Loucy (cell line): ENCODE data around the gene EGLN1.

Source experiments
- H2AFZ ChIP-seq: fragments of 200-600 bp; sonication (generic); 2 replicates; pipeline ENCODE4 v1.6.0; 2016; ENCODE audit warnings: antibody characterized with exemption, mild to moderate bottlenecking, low read length, moderate library complexity
- H3F3A ChIP-seq: fragments of 200-600 bp; 2 replicates; pipeline ENCODE4 v1.6.0; 2016; ENCODE audit warnings: antibody characterized with exemption, low read depth, mild to moderate bottlenecking
- H3K27me3 ChIP-seq: fragments of 200-600 bp; sonication (generic); 2 replicates; pipeline ENCODE4 v1.6.1; 2014; ENCODE audit warnings: low read length, mild to moderate bottlenecking; ENCODE audit not compliant: insufficient read depth, poor library complexity, severe bottlenecking
- H3K36me3 ChIP-seq: fragments of 200-600 bp; sonication (generic); 2 replicates; pipeline ENCODE4 v1.6.1; 2016; ENCODE audit warnings: low read length; ENCODE audit not compliant: insufficient read depth
- H3K4me1 ChIP-seq: fragments of 200-600 bp; sonication (generic); 2 replicates; pipeline ENCODE4 v1.5.1; 2014; ENCODE audit warnings: low read length, mild to moderate bottlenecking; ENCODE audit not compliant: insufficient read depth, poor library complexity, severe bottlenecking
- H3K4me2 ChIP-seq: fragments of 200-600 bp; sonication (generic); 2 replicates; pipeline ENCODE4 v1.6.0; 2014; ENCODE audit warnings: antibody characterized with exemption, low read length, low read depth, mild to moderate bottlenecking; ENCODE audit not compliant: poor library complexity, severe bottlenecking
- H3K4me3 ChIP-seq: fragments of 200-600 bp; sonication (generic); 2 replicates; pipeline ENCODE4 v1.5.1; 2014; ENCODE audit warnings: low read length, mild to moderate bottlenecking, mixed read lengths; ENCODE audit not compliant: poor library complexity, severe bottlenecking
- H3K79me2 ChIP-seq: fragments of 200-600 bp; sonication (generic); 2 replicates; pipeline ENCODE4 v1.6.1; 2014; ENCODE audit warnings: low read length; ENCODE audit not compliant: insufficient read depth
- H3K9ac ChIP-seq: fragments of 200-600 bp; sonication (generic); 2 replicates; pipeline ENCODE4 v1.6.0; 2014; ENCODE audit warnings: mild to moderate bottlenecking, low read depth, low read length, moderate library complexity; ENCODE audit not compliant: poor library complexity, severe bottlenecking
- H3K9me2 ChIP-seq: fragments of 200-600 bp; sonication (generic); replicated peaks from 2 replicates; pipeline ENCODE4 v1.6.1; 2016; ENCODE audit warnings: low read depth, low read length, mixed read lengths
- H3K9me3 ChIP-seq: fragments of 200-600 bp; sonication (generic); 2 replicates; pipeline ENCODE4 v1.6.1; 2014; ENCODE audit warnings: mild to moderate bottlenecking, antibody characterized with exemption, low read length, low read depth; ENCODE audit not compliant: insufficient read depth
- H4K20me1 ChIP-seq: fragments of 200-600 bp; sonication (generic); 2 replicates; pipeline ENCODE4 v1.6.0; 2014; ENCODE audit warnings: antibody characterized with exemption, low read length, mild to moderate bottlenecking; ENCODE audit not compliant: insufficient read depth, poor library complexity, severe bottlenecking
- CTCF ChIP-seq: fragments of 200-600 bp; sonication (generic); conservative IDR thresholded peaks from 2 replicates; pipeline ENCODE4 v1.5.1; 2014; ENCODE audit warnings: mild to moderate bottlenecking, antibody characterized with exemption, low read length
- EZH2phosphoT487 ChIP-seq: fragments of 200-600 bp; IDR thresholded peaks from 2 replicates; pipeline ENCODE4 v1.6.1; 2018; ENCODE audit warnings: antibody characterized with exemption, mild to moderate bottlenecking, moderate library complexity, borderline replicate concordance

EGLN1 gene

GRCh38 chr1:231411036-231411531 is 11.0 kb downstream of the EGLN1 start:
- Histone ChIP-seq H3K79me2 (no peaks in the 10 kb centered on the region), H3K9ac (no peak overlapping the region), H3K36me3 (no peaks in the 10 kb centered on the region), H3K9me2 (no peaks in the 10 kb centered on the region), H4K20me1 (no peaks in the 10 kb centered on the region), H3K9me3 (no peaks in the 10 kb centered on the region), H3K4me2 (no peak overlapping the region), H2AFZ (no peak overlapping the region), H3F3A (no peaks in the 10 kb centered on the region), H3K4me3 (no peak overlapping the region), H3K27me3 (no peaks in the 10 kb centered on the region), H3K4me1 (no peaks in the 10 kb centered on the region)
- TF ChIP-seq EZH2phosphoT487: no peak
- TF ChIP-seq CTCF: no peak

GRCh38 chr1:231410036-231410612 is 12.0 kb downstream of the EGLN1 start:
- no peaks in the 10 kb centered on the region for H3K4me1 ChIP-seq

GRCh38 chr1:231408528-231409094 is 13.5 kb downstream of the EGLN1 start:
- H3K4me3 ChIP-seq: no peak overlapping the region
- H2AFZ ChIP-seq: no peak overlapping the region
- TF ChIP-seq CTCF: no peak
- TF ChIP-seq EZH2phosphoT487: no peak
- H3K79me2 ChIP-seq: no peaks in the 10 kb centered on the region
- no peaks in the 10 kb centered on the region for H3K27me3 ChIP-seq
- H3K9me2 ChIP-seq: no peaks in the 10 kb centered on the region
- H3K4me2 ChIP-seq: no peak overlapping the region
- H3K9ac ChIP-seq: no peak overlapping the region
- no peaks in the 10 kb centered on the region for H3K9me3 ChIP-seq
- no peaks in the 10 kb centered on the region for H3F3A ChIP-seq
- no peaks in the 10 kb centered on the region for H3K36me3 ChIP-seq
- H3K4me1 ChIP-seq: no peaks in the 10 kb centered on the region
- H4K20me1 ChIP-seq: no peaks in the 10 kb centered on the region

More at GRCh38 chr1:231410036-231410612, 12.0 kb downstream of the EGLN1 start:
- Histone ChIP-seq H3K9me3 (no peaks in the 10 kb centered on the region), H4K20me1 (no peaks in the 10 kb centered on the region), H3K9ac (no peak overlapping the region), H3K4me3 (no peak overlapping the region), H3K79me2 (no peaks in the 10 kb centered on the region), H2AFZ (no peak overlapping the region), H3F3A (no peaks in the 10 kb centered on the region), H3K9me2 (no peaks in the 10 kb centered on the region), H3K4me2 (no peak overlapping the region), H3K36me3 (no peaks in the 10 kb centered on the region), H3K27me3 (no peaks in the 10 kb centered on the region)
- no peak for TF ChIP-seq CTCF
- no peak for TF ChIP-seq EZH2phosphoT487
